Measurements from ENCODE around the gene LRFN2.

LRFN2 gene

DNA sequence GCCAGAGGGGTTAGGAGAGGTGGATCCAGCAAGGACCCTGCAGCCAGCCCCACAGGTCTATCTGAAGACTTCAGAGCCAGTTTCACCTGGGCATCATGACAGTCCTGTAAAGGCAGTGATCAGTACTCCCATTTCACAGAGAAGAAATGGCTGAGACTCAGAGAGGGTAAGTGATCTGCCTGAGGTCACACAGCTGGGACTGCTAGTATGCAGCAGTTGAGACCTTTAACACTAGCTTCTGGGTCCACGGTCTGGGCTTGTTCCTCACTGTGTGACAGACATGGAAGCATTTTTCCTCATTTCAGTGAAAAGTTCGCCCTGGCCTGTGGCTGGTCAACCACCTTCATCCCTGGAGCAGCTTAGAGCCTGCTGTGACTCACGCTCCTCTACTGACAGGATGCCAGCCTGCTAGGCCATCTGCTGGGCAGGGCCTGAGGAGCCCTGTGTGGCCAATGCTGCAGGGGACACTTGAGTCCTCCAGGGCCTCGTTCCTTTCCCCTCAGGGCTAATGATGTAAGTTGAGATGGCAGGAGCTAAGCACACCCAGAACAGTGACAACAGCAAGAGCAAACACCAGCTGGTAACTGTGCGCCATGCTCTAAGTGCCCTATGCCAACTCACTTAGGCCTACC is 192.0 kb downstream of the LRFN2 start:
- no peak overlapping the region for H3K27ac Mint-ChIP-seq
- no peaks in the 10 kb centered on the region for H3K36me3 Mint-ChIP-seq
- H3K4me3 Mint-ChIP-seq = no peak overlapping the region
- H3K9me3 Mint-ChIP-seq (ENCODE audit: low read depth) = no peaks in the 10 kb centered on the region
- H3K27me3 Mint-ChIP-seq = no peaks in the 10 kb centered on the region
- peaks cover 12% of the 10 kb centered on the region for H3K4me1 Mint-ChIP-seq (ENCODE audit: low read depth)

DNA sequence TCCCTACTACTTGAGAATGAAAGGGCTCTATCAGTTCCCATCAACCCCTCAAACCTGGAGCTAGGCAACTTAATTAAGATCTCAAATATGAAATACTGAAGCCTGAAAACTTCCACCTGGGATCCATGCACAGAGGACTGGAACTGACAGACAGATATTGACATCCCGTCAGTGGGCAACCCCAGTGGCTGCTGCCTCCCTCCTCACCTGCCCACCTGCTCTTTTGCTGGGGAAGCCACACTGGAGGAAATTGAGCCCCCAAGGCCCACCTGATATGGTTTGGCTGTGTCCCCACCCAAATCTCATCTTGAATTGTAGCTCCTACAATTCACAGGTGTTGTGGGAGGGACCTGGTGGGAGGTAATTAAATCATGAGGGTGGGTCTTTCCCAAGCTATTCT is 192.8 kb downstream of the LRFN2 start:
- H3K36me3 Mint-ChIP-seq = no peaks in the 10 kb centered on the region
- no peak overlapping the region for H3K4me3 Mint-ChIP-seq
- H3K4me1 Mint-ChIP-seq (ENCODE audit: low read depth) = peaks cover 20% of the 10 kb centered on the region
- peaks cover 1% of the 10 kb centered on the region for H3K27me3 Mint-ChIP-seq
- no peak overlapping the region for H3K27ac Mint-ChIP-seq
- no peaks in the 10 kb centered on the region for H3K9me3 Mint-ChIP-seq (ENCODE audit: low read depth)

DNA sequence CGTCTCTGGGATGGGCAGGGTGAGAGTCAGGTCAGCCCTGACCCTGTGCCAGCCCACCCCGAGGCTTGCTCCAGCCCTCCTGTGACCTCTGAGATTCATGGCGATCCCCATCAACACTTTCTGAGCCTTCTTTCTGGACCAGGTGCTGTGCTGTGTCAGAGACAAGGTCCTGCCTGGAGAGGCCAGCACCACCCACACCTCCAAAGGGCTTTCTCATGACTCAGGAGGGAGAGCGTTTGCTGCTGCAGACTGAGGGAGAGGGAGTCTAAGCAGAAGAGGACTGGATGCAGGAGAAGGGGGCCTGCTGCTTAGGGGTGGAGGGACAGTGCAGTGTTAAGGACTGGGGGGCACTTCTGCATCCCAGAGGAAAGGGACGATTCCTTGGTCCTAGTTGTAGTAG is 193.5 kb downstream of the LRFN2 start:
- no peak overlapping the region for H3K27ac Mint-ChIP-seq
- H3K36me3 Mint-ChIP-seq = no peaks in the 10 kb centered on the region
- H3K27me3 Mint-ChIP-seq = peaks cover 1% of the 10 kb centered on the region
- no peak overlapping the region for H3K4me3 Mint-ChIP-seq
- H3K4me1 Mint-ChIP-seq (ENCODE audit: low read depth) = peaks cover 28% of the 10 kb centered on the region
- no peaks in the 10 kb centered on the region for H3K9me3 Mint-ChIP-seq (ENCODE audit: low read depth)

DNA sequence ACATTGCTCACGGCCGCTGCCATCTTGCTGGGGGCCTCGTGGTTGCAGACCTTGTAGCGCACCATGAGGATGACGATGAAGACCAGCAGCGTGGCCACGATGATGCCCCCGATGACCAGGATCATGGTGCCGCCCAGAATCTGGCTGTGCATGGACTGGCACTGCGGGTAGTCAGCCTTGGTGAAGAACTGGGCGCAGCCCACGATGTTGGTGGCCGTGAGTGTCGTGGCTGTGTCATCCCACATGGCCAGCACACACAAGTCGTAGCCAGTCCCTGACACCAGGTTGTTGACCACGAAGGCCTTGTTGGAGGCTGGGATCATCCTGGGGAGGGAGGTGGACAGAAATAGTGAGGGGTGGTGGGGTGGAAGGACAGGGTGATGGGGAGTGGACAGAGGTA is 194.6 kb downstream of the LRFN2 start:
- no peak overlapping the region for H3K4me3 Mint-ChIP-seq
- no peak overlapping the region for H3K27ac Mint-ChIP-seq
- H3K4me1 Mint-ChIP-seq (ENCODE audit: low read depth) = peaks cover 35% of the 10 kb centered on the region
- peaks cover 1% of the 10 kb centered on the region for H3K27me3 Mint-ChIP-seq
- H3K9me3 Mint-ChIP-seq (ENCODE audit: low read depth) = no peaks in the 10 kb centered on the region
- no peaks in the 10 kb centered on the region for H3K36me3 Mint-ChIP-seq

DNA sequence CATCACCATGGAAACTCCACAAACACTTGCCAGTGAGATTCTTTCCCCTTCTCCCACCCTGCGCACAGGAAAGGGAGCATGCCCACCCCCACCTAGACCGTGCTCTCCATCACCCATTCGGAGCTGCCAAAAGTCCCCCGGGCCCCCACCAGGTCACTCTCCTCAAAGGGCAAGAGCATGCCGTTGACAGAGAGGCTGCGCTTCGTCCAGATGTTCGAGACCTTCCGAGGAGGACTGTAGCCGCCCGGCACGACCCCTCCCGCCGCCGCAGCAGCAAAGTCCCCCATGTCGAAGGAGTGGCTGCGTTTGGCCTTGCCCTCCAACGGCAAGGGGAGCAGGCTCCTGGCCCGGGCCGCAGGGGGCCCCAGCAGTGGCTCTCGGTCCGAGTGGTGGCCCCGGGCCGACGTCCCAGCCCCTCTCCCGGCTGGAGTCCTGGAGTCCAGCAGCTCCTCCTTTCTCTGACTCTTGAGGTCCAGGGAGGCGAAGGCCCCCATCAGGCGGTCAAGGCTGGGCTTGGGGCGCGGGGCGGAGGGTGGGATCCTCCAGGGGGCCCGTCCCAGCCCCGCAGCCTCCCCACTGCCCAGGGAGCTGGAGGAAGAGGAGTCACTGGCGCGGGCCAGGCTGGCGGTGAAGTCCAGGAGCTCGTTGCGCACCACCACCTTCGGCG is 195.2 kb downstream of the LRFN2 start:
- Mint-ChIP-seq H3K9me3 (ENCODE audit: low read depth) (no peaks in the 10 kb centered on the region), H3K27me3 (peaks cover 1% of the 10 kb centered on the region), H3K27ac (no peak overlapping the region), H3K36me3 (no peaks in the 10 kb centered on the region), H3K4me3 (no peak overlapping the region), H3K4me1 (ENCODE audit: low read depth) (peaks cover 41% of the 10 kb centered on the region)

DNA sequence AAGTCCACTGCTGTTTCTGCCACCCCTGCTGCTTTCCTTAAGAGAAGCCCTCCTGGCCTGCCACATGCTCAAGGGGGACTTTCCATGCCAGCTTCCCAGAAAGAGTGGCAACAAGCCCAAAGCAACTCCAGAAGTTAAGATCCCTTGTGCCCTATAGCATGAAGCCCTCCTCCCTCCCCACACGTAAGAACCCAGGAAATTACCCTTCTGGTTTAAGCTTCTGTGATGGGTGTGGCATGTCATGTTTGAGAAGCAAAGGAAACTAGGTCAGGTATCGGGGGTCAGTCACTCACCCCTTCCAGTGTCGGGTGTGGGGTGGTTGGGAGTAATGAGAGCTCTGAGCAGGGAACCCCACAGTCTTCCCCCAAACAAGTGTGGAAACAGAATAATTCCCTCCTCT is 196.1 kb downstream of the LRFN2 start:
- Mint-ChIP-seq H3K27me3 (peaks cover 1% of the 10 kb centered on the region), H3K9me3 (ENCODE audit: low read depth) (no peaks in the 10 kb centered on the region), H3K4me1 (ENCODE audit: low read depth) (peaks cover 45% of the 10 kb centered on the region), H3K4me3 (no peak overlapping the region), H3K36me3 (no peaks in the 10 kb centered on the region), H3K27ac (no peak overlapping the region)

DNA sequence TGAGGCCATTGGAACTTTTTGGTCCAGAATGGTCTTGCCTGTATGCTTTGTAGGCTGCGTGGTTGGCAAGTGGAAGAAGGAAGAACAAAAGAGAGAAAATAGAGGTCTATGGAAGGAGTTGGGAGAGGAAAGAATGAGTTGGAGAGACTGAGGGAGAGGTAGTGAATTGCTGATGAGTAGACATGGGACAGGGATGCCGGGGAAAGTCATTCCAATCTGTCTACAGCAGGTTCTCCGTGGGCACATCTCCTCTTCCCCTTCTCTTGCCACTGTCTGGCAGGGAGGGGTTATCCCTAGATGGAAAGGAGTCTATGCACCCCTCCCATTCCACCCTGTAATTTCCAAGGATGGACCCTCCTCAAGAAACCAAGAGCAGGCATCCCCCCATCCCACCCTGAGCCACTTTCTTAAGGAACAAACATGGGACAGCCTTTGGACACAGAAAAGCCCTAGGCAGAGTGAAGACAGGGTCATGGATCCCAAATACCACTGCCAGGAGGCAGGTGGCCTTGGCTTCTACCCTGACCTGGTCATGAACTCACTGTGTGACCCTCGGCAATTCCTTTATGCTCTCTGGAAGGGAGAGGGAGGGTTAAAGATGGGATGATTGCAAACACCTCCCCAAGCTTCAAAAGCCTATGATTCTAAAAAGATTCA is 196.9 kb downstream of the LRFN2 start:
- peaks cover 1% of the 10 kb centered on the region for H3K27me3 Mint-ChIP-seq
- peaks cover 45% of the 10 kb centered on the region for H3K4me1 Mint-ChIP-seq (ENCODE audit: low read depth)
- H3K4me3 Mint-ChIP-seq = peak overlapping the region; percentile 42
- no peaks in the 10 kb centered on the region for H3K36me3 Mint-ChIP-seq
- no peaks in the 10 kb centered on the region for H3K9me3 Mint-ChIP-seq (ENCODE audit: low read depth)
- H3K27ac Mint-ChIP-seq = no peak overlapping the region

DNA sequence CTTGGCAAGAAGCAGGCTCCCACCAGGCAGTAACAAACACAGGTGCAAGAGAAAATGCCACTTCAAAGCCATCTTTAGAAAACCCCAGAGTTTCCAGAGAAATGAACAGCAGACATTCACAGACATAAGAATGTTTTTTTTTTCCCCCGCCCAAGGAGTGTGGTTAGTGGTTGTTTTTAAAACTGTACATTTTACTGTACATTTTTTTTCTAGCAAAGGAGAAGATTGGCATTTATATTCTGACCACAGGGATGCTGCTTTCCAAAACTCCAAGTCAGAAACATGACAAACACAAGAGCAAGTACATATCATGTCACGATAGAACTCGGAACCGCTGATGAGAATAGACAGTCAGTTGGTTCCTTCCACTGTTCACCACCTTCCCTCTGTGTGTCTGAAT is 197.9 kb downstream of the LRFN2 start:
- Mint-ChIP-seq H3K27ac (peak overlapping the region; percentile 67), H3K4me3 (peak overlapping the region; percentile 63), H3K4me1 (ENCODE audit: low read depth) (peaks cover 45% of the 10 kb centered on the region), H3K27me3 (peaks cover 1% of the 10 kb centered on the region), H3K9me3 (ENCODE audit: low read depth) (no peaks in the 10 kb centered on the region), H3K36me3 (no peaks in the 10 kb centered on the region)

DNA sequence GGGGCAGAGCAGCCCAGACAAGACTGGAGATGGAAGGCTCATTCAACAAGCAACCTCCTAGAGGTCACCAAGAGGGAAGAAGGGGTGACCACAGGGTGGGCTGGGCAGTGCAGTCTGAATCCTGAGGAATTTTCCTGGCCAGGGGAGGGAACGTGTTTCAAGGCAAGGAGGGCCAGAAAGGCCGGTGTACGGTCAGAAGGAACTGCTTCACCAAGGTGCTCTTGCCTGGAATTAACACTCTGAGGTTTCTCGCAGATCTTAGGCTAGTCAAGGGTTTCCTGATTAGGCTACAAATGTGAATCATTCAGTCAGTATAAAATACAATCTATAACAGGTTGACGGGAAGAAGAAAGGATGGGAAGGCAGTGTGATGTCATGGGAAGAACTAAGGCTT is 199.3 kb downstream of the LRFN2 start:
- H3K27me3 Mint-ChIP-seq = peaks cover 1% of the 10 kb centered on the region
- H3K9me3 Mint-ChIP-seq (ENCODE audit: low read depth) = no peaks in the 10 kb centered on the region
- H3K36me3 Mint-ChIP-seq = no peaks in the 10 kb centered on the region
- peak overlapping the region; percentile 11 for H3K4me3 Mint-ChIP-seq
- H3K27ac Mint-ChIP-seq = no peak overlapping the region
- peaks cover 45% of the 10 kb centered on the region for H3K4me1 Mint-ChIP-seq (ENCODE audit: low read depth)

DNA sequence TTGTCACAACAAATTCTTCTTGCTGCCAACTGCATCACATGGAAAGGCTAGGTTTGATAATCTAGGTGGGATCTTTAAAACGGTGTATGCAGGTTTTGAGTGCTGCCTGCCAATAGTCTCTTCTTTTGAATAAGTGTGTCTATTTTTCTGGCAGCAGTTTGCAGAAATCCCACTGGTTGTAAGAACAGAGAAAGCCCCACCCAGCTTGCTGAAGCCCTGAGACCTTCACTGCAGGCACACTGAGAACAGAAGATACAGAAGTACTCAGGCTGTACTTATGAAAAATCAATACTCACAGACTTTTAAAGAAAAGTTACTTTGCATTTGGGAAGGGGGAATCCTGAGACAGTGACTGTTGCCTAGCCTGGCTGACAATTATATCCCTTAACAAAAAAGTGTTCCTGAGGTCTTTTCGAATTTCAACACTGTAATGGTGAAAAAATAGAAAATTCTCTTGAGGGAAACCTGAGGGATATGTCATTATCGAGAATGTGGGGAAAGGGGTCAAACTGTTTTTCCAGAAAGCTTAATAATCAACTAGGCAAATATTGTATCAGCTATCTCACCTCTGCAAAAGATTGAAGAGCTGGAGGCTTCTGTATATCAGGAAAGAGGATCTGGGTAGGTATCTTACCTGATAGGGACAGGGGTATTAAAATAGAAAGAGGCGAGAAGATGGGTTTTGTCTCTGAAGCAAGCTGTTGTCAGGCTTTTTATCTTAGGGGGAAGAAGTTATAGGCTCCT is 199.9 kb downstream of the LRFN2 start:
- no peaks in the 10 kb centered on the region for H3K36me3 Mint-ChIP-seq
- H3K4me1 Mint-ChIP-seq (ENCODE audit: low read depth) = peaks cover 45% of the 10 kb centered on the region
- H3K9me3 Mint-ChIP-seq (ENCODE audit: low read depth) = no peaks in the 10 kb centered on the region
- H3K27me3 Mint-ChIP-seq = peaks cover 3% of the 10 kb centered on the region
- H3K4me3 Mint-ChIP-seq = no peak overlapping the region
- H3K27ac Mint-ChIP-seq = no peak overlapping the region

DNA sequence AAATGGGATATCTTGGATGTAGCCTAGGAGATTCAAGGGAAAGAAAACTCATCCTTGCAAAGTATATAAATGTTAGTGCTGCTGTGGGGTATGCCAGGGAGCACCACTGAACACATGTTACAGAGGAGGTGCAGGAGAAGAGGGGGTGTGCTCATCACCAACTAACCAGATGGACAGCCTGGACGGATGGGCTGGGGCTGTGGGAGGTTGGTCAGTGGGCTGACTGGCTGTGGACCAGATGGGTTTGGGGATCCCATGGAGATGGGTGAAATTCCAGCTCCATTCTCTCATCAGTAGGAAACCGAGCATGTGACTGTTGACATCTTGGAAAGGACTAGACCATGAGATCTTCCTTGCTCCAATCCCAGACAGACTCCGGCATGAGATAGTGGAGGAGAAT is 201.0 kb downstream of the LRFN2 start:
- Mint-ChIP-seq H3K4me3 (no peak overlapping the region), H3K9me3 (ENCODE audit: low read depth) (no peaks in the 10 kb centered on the region), H3K4me1 (ENCODE audit: low read depth) (peaks cover 38% of the 10 kb centered on the region), H3K27ac (no peak overlapping the region), H3K27me3 (peaks cover 3% of the 10 kb centered on the region), H3K36me3 (no peaks in the 10 kb centered on the region)

DNA sequence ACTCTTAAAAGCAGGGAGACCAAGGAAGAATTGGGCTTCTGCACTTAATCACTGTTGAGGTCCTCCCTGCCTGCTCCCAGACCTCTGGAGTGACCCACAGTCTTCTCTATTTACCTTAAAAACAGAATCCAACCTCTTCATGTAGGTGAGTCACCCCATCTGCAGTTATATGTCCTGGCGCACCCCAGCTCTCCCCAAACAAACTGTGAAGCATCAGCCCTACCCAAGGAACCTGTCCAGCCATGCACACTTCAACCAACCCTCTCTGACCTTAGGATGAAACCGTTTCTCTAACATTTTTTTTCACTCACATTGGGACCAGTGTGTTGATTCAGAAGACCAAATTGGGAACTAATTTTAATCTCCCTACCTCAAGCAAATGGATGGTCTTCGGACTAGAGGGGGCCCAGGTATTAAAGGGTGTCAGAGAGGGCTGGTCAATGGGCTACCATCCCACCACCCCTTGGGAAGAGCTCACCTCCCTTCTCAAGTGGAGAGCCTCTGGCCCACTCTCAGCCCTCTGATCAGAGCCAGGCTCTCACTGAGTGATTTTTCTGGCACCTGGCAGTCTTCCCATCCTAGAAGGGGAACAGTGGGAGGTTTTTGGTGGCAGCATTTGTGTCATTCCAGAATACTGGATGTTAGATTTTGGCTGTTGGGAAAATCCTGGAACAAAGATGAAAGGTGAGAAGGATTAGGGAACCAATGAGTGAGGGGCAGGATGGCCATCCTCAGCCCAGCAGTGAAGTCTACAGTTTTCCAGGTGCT is 203.6 kb downstream of the LRFN2 start:
- no peak overlapping the region for H3K27ac Mint-ChIP-seq
- no peaks in the 10 kb centered on the region for H3K9me3 Mint-ChIP-seq (ENCODE audit: low read depth)
- peaks cover 17% of the 10 kb centered on the region for H3K4me1 Mint-ChIP-seq (ENCODE audit: low read depth)
- no peak overlapping the region for H3K4me3 Mint-ChIP-seq
- H3K36me3 Mint-ChIP-seq = no peaks in the 10 kb centered on the region
- H3K27me3 Mint-ChIP-seq = peaks cover 1% of the 10 kb centered on the region

DNA sequence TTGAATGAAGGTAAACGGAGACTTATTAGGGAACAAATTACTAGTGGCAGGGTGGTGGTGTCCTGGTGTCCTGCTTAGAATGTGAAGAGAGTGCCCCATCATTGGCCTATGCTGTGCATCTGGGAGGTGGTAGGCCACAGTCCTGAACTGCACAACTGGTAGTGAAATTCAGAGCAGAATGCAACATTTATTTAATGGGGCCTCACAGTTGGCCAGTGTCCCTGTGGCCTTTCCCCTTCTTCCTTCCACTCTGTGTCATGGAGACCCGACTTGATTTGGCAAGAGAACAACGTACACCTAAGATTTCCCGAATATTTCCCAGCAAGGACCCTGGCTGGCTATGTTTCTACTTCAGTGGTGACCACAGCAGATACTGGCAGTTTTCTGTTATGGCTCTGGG is 206.9 kb downstream of the LRFN2 start:
- Mint-ChIP-seq H3K27ac (no peak overlapping the region), H3K27me3 (peaks cover 1% of the 10 kb centered on the region), H3K9me3 (ENCODE audit: low read depth) (no peaks in the 10 kb centered on the region), H3K4me3 (no peak overlapping the region), H3K4me1 (ENCODE audit: low read depth) (no peaks in the 10 kb centered on the region), H3K36me3 (no peaks in the 10 kb centered on the region)

DNA sequence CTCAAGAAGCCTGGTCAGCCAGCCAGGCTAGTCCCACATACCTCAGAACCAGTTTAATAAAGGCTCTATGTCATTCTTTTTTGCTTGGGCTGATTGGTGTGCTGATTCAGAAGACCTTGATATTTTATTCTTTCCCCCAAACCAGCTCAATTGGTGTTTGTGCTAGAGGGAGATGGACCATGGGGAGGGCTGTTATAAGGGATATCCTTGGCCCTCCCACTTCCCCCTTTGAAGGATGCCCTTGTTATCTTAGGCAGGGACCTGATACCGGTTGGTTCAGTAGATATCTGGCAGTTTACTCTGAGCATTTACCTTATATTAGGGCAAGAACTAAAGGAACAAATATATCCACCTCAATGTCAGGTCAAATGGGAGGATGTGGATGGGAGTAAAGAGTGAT is 207.4 kb downstream of the LRFN2 start:
- peaks cover 1% of the 10 kb centered on the region for H3K27me3 Mint-ChIP-seq

DNA sequence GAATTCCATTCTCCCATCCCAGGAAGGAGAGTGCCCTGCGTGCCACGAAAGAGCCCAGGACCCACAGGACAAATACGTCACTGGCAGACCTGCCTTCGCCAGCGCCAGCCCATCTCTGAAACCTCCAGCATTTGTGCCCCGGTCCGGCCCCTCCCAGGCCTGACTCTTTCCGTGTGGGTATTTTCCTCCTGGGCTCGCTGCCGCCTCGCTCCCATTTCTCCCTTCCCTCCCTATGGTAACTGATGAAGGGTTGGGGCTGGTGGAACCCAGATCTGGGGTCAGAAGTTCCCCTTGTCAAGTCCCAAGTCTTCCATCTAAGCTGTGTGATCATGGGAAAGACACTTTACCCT is 208.5 kb downstream of the LRFN2 start:
- Mint-ChIP-seq H3K9me3 (ENCODE audit: low read depth) (no peaks in the 10 kb centered on the region), H3K36me3 (no peaks in the 10 kb centered on the region), H3K27me3 (peaks cover 1% of the 10 kb centered on the region), H3K4me1 (ENCODE audit: low read depth) (no peaks in the 10 kb centered on the region), H3K4me3 (no peak overlapping the region), H3K27ac (no peak overlapping the region)

More for the DNA sequence above, 207.4 kb downstream of the LRFN2 start:
- Mint-ChIP-seq H3K4me1 (ENCODE audit: low read depth) (no peaks in the 10 kb centered on the region), H3K27ac (no peak overlapping the region), H3K9me3 (ENCODE audit: low read depth) (no peaks in the 10 kb centered on the region), H3K36me3 (no peaks in the 10 kb centered on the region), H3K4me3 (no peak overlapping the region)

Measured in activated naive CD8-positive, alpha-beta T cell (primary cell).